NCI-H2029 (cell line): ENCODE results near the gene STX12.
"Not testable (repeated sequence)": the region's sequence is repeated elsewhere in the genome, so short reads cannot be mapped to it uniquely, and the experiment has no call there.

ENCODE experiments used
- DNase-seq: peaks from one replicate; lab custom pipeline; 2025; lab: John Stamatoyannopoulos, UW

STX12 gene

DNA sequence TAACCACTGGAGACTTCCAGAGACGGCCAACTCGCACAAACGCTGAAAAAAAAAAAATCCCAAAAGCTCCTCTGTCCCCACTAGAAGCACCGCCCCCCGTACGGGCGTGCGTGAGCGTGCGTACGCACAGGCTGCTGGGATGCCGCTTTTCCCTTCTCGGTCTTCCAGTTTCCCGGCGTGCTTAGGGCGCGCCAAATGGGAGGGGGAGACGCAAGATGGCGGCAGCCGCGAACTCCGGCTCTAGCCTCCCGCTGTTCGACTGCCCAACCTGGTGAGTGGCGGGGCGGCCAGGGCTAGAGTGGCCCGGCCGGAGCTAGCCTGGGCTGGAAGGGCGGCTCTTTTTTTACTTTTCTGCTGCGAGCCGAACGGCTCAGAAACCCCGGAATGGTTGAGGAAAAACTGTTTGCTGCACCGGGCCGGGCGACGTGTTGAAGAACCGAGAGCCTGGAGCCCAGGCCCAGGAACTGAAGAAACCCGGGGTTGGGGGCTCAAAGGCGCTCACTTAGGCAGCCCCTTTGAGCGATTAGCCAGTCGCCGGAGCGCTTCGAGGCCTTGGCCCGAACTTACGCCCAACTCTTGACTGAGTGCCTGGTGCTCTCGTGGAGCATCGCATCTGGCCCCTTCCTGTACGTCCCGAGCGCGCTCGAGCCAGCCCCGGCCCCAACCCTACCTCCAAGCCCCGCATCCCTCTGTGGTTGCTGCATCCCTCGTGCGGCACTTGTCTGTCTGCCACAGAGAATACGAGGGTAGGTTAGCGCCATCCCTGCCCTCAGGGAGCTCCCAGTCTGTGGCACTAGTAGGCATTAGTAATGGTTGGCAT is 57.8 kb downstream of the STX12 start, which contains the start of gene PPP1R8:
Gene PPP1R8, plus strand, starts transcription at position 162 of the 820 bp plus-strand sequence. Its CDS starts 54 bp downstream, at position 216.
- peak; percentile 94 for DNase-seq

DNA sequence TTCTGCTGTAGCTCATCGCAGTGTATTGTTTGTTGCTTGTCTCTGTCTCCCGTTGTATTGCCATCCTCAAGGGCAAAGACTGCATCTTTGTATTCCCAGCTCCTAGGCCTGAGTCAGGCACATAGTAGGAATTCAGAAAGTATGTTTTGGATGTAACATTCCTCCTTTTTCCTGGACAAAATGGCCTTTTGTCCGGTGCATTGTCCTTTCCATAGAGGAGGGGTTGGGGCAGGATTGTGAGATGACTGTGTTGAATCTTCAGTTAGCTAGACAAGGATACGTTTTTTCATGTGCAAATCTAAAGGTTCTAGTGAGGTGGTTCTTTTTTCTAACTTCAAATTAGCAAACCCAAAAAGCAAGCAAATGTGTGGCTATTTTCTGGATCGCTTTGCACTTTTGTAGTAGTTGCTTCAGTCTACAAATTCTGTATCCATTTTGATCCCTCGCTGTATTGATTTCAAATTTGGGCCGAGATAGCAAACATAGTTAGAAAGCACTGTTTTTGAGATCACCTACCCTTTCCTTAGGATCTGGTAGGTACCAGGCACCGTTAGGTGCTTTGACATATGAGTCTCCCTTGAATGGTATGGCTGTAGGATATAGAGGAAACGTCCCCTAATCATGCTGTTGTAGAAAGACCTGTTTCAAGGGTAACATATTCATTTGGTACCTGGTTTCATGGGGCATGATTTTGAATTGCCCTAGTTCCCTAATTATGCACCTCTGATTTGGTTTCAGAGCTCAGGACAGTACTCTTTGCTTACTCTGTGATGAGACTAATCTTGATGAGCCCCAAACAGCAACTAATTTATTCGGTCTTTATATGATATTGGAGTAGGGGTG is 58.8 kb downstream of the STX12 start:
- DNase-seq: no peak

DNA sequence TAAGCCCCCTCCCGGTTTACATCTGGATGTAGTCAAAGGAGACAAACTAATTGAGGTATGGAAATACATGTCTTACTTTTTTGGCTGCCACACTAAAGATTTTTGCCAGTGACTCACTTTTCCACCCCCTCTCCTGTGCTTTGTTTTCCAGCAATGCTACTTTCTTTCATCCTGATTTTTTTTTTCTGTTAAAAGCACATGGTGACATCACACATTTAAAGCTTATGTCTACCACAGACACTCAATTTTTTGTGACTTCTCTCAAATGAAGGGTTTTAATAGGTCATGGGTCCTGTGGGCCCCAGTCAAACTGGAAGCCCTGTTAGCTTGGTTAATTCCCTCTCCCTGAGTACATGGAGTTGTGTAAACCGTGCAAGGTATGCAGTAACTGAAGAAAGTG is 59.7 kb downstream of the STX12 start:
- no peak for DNase-seq

DNA sequence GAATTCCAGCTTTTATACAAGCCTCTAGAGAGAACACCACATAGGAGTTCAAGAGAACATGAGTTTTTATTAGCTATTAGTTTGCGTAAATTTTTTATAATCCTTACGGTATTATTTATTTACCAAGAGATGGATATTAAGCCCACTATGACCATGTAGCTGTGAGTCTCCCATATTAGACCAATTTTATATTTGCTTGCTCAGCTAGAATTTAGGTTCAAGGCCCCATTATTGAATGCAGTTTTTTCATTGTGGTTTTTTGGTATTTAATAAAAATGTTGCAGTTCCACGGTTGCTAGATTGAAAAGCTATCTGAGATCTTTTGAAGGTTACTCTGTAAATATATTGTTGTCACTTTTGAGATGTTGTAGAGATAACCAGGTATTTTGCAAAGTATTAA is 60.5 kb downstream of the STX12 start:
- no peak for DNase-seq

DNA sequence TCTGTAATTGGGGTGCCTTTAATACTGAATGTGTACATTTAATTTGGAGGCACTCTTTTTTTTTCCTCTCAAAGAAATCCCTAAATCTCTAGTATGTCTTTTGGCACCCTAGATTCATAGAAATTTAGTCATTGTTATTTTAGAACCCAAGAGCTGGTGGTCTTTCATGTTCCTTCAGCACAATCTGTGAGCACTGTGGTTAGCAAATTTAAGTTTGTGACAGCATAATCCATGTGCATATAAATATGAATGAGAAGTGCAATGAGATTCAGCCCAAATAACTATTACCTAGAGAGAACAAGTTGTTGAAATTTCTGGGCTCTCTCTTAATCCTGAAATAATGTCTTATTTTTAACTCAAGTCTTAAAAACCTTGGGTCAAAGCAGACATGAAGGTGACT is 62.0 kb downstream of the STX12 start:
- no peak for DNase-seq

DNA sequence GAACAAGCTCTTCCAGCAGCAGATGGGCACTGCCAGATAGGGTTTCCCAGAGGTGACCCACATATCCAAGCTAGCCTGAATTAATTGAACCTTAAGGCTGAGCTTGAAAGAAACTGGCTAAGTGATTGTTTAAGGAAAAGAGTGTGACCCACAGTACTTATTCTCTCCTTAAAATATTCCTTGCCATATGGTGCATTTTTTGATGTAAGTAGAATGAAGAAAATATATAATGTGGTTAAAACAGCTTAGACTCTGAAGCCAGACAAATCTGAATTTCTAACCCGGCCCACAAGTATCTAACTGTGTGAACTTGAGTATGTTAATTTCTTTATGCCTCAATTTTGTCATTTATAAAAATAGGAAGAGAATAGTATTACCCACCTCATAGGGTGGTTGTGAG is 62.5 kb downstream of the STX12 start:
- DNase-seq: no peak

DNA sequence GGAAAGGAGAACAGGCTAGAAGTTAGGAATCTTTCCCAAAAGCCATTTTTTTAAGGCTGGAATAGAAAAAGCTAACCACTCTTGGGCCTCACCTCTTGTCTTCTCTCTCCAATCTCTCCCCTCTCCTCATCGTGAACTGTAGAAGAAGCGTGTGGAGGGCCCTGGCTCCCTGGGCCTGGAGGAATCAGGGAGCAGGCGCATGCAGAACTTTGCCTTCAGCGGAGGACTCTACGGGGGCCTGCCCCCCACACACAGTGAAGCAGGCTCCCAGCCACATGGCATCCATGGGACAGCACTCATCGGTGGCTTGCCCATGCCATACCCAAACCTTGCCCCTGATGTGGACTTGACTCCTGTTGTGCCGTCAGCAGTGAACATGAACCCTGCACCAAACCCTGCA is 76.9 kb downstream of the STX12 start:
- DNase-seq: no peak

DNA sequence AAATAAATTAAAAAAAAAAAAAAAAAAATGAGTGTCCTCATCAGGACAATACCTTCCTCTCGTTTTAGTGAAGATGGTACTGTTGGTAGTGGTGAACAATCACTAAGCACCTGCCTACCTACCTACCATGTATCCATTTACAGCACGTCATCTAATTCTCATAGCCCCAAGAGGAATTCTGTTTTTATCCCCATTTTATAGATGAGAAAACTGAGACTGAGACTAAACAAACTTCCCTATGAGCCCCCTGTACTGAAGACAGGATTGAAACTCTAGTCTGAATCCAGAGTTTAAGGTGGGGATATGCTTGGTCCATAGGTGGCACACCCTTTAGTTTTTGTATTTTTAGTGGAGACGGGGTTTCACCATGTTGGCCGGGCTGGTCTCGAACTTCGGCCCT is 82.1 kb downstream of the STX12 start:
- no peak for DNase-seq

DNA sequence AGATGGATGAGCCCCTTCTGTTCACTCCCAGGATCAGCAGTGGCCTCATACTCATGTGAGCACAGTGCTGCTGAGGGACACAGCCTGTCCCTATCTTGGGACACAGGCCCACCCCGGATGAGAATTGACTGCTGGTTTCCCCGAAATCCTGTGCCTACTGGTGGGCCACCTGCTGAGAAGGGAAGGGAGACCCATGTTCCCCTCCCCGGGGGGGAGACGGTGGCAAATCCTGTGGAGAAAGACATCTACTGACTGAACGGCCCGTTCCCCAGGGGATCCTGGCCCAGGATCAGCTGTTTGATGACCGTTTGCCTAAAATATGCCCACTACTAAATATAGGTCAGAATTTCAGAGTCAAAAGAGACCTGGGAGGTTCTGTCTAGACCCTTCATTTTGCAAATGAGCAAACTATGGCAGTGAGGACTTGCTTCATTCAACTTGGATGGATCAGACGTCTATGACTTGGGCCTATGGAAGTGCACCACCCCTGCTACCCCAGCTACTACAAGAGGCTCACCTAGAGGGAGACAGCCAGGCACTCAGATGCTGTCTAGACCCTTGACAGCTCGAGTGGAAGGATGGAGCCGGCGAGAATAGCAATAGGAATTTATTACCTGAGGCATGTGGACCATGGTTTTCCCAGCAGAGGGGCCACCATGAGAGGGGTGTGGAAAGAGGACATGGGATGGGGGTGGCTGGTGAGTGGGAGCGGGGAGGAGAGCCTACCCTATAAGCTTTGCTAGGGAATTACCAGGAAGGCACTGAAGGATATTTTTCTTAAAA is 83.7 kb downstream of the STX12 start:
- DNase-seq: no peak

DNA sequence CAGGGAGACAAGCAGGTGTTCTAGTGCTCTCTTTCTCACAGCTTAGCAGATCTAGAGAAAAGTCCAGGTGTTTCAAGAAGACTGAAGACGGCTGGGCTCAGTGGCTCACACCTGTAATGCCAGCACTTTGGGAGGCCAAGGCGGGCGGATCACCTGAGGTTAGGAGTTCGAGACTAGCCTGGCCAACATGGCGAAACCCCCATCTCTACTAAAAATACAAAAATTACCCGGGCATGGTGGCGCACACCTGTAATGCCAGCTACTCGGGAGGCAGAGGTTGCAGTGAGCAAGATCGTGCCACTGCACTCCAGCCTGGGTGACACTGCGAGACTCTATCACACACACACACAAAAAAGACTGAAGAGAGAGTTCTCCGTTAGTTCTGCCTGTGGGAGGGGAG is 84.5 kb downstream of the STX12 start:
- not testable (repeated sequence) for DNase-seq

DNA sequence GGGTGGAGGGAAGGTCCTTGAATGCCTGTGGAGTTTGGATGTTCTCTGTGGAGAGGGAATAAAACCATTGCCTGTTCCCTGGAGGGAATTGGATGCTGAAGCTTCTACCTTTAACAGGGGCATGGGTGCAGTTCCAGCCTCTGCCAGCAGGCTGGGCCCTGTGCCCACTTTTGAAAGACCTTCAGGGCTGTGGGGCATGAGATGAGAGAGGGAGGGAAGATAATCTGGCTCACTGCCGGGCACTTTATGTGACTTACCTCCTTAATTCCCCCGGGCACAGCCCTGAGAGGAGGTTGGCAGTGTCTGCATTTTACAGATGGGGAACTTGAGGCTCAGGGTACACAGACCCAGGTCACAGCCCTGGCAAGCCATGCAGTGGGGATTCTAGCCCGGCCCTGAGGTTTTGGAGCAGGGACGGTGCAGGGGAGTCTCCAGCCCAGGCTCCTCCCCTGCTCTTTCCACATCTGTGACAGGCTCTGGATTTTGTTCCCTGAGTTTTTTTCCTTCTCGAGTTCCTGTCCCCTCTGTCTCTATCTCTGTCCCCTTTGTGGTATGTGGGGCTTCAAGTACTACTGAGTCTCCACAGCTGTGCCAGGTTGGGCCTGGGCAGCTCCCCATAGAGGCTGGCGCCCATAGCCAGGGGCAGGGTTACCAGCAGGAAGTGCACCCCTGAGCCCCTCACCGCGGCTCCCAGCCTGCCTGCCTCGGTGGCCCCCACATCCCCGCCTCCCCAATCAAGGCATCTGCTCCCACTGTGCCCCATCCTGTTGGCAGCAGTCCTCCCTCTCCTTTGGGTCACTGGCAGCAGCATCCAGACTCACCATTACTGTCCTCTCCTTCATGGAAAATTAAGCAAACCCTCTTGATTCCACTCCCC is 85.3 kb downstream of the STX12 start:
- DNase-seq: peak; percentile 78

DNA sequence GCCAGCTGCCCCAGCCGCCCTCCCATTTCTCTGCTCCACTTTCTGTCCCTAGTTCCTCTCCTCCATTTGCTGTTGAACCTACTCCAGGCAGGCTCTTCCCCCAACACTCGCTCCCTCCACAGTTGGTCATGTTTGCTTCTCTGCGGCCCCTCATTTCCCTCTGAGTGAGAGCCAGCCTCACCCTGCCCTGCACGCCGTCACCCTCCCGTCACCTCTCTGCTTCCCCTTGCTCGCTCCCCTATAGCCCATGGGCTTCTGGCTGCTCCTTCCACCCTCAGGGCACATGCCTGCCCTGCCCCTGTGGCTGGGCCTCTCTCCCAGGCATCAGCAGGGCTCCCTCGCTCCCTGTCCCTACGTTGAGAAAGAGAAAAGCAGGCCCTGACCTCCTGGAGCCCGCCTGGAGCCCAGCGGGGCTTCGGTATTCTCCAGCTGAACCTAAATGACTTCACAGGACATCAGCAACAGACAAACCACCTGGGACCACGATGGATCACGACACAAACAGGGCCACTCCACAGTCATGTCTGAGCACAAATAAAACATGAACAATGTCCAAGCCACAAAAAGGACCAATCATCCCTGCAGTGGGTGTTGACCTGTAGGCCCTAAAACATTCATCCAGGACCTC is 86.0 kb downstream of the STX12 start:
- no peak for DNase-seq

DNA sequence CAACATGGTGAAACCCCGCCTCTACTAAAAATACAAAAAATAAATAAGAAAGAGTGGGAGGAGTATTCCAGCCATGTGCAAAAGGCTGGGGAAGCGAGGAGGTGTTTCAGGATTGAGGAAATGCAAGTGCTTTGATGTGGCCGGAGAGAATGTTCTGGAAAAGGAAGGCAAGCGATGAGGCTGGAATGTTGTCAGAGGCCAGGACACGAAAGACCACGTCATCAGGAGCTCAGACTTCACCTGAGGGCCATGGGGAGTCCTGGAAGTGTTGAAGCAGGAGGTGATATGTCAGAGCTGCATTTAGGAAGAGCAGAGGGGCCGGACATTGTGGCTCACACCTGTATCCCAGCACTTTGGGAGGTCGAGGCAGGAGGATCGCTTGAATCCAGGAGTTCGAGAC is 88.4 kb downstream of the STX12 start:
- no peak for DNase-seq

DNA sequence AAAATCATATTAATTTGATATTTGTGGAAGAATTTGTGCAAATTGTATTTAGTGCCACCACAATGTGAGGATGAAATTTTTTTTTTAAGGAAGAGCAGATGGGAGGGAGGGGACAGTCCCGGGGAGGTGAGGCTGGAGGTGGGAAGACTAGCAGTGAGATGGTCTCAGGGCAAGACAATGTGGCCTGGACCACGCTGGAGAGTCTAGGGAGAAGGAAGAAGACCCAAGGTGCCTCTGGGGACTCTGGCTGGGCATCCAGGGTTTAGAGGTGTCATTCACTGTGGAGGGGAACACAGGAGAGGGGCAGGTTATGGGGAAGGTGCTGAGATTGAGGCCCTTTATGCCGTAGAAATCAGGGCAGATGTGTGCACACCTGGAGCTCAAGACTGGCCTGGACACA is 89.0 kb downstream of the STX12 start:
- no peak for DNase-seq

DNA sequence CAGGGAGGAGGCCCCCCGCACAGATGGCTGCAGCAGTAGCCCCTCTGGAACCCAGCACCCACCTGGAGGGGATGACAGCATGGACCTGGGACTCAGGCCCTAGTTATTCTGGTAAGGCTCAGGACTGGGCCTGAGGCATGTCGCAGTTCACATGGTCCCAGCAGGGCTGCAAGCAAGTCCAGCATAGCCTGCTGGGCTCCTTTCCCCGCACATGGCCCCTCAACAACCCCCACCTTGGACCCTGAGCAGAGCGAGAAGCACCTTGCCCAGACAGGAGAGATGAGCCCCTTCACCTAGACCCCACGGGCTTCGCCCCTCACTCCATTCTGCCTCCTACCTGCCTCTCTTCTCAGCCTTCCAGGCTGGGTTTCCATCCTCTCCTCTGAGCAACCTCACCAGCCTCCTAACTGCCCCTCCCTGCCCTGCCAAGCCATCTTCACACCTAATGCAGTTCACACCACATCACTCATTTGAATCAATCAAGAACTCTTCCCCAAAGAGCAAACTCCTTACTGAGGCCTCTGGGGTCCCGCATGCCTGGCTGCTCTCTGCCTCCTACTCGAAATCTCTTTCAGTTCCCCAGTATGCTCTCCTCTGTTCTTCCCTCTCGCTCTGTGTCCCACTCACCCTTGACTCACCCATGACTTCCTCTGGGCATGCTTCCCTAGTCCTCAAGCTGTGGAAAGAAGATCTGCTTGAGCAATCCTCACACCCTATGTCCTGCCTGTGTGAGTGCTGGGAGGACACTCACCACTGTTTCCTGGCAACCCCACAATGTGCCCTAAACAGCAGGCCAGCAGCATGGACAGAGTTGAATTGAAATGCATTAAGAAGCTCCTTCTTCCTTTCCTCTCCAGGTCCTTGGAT is 89.9 kb downstream of the STX12 start:
- peak; percentile 56 for DNase-seq

DNA sequence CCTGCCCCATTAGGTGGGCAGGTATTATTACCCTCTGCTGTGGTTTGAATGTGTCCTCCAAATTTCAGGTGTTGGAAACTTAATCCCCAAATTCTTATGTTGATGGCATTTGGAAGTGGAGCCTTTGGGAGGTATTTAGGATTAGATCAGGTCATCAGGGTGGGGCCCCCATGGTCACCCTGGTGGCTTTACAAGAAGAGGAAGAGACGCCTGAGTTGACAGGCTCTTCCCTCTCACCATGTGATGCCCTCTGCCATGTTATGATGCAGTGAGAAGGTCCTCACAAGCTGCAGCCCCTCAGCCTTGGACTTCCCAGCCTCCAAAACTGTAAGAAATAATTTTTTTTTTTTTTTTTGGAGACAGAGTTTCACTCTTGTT is 90.5 kb downstream of the STX12 start:
- no peak for DNase-seq

DNA sequence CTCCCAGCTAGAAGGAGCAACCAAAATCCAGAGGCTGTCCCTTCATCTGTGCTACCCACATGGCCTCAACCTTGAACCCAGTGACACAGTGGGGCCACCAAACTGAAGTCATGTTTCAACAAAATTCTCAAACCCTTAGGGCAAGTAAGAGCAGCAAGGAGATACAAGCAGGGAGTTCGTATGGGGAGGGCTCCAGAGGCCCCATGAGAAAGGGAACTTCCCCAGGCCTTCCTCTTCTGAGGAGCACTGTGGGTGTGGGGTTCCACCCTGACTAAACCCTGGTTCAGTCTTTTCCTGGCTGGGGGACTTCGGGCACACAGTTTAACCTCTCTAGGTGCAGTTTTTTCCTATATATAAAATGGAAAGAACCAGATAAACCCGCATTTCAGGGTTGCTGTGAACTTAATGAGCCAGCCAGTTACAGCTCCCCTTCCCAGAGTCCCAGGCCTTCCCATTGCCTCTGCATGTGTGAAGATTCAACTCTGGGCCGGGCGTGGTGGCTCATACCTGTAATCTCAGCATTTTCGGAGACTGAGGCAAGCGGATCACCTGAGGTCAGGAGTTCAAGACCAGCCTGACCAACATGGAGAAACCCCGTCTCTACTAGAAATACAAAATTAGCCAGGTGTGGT is 91.4 kb downstream of the STX12 start:
- no peak for DNase-seq

DNA sequence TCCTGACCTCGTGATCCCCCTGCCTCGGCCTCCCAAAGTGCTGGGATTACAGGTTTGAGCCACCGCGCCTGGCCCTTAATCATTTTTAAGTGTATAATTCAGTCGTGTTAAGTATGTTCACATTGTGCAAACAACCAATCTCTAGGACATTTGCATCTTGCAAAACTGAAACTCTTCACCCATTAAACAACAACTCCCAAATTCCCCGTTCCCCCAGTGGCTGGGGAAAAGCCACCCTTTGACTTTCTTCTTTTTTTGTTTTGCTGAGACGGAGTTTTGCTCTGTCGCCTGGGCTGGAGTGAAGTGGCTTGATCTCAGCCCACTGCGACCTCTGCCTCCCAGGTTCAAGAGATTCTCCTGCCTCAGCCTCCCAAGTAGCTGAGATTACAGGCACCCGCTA is 92.8 kb downstream of the STX12 start:
- DNase-seq: no peak

DNA sequence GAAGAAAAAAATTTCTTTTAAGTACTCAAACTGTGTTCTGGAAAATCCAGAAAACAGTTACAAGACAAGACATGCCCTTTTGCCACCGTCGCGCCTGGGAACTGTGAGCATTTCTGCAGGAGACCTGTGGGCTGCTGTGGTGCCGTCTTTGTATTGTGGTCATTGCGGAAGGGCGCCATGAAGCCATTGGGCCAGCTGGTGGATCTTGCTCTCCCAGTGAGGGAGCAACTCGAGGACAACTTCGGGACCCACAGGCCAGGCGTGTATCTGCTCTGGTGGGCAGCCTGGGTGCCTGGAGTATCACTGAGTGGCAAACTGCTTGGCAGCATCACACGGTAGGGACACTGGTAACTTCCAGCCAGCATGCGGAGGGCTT is 95.5 kb downstream of the STX12 start:
- no peak for DNase-seq
